22Rv1 (cell line): ENCODE measurements around the gene DERA.
A peak's percentile ranks its signal among the peaks of the same experiment; 100 is the strongest.

Experiments
- H3K27ac ChIP-seq: fragments of 450-650 bp; 2 replicates; pipeline ENCODE4 v1.5.1; 2017
- CTCF ChIP-seq: fragments of 450-650 bp; IDR thresholded peaks from 2 replicates; pipeline ENCODE4 v1.5.1; 2017; ENCODE audit warnings: mild to moderate bottlenecking
- ZFX ChIP-seq: fragments of 450-650 bp; IDR thresholded peaks from 2 replicates; pipeline ENCODE4 v1.6.1; 2017; ENCODE audit warnings: antibody characterized with exemption, borderline replicate concordance

Gene DERA

DNA sequence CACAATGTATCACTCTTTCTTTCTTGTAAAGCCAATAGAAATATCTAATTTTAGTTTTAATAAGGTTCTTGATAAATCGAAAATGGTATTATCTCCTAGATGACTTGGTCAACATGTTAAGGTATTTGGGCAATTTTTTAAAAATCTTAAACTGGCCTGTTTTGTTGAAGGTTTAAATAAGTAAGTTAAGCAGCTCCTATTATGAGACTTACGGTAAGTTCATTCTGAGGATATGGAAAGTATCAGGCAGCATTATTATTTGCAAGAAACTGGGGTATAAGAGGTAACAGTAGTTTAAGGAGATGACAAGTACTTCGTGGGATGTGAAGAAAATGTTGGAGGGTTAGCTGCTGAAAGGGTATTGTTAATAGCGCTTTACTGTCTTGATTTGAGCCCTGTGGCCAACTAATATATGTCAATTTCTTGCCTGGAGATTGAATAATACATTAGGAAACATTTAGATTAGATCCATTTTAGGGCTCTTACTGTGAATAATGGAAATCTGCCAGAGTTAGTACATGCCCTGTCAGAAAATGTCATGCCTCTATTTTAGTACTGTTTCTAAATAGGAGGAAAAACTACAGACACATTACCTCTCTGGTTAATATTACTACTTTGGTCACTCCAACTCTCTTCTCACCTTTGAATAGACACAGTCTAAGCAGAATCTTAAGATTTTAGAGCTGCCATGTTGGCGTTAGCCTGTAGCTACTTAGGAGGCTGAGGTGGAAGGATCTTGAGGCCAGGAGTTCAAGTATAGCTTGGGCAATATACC, 23.9 kb upstream of the DERA start:
- no peak overlapping the region for H3K27ac ChIP-seq
- TF ChIP-seq ZFX (no peak), CTCF (no peak)

DNA sequence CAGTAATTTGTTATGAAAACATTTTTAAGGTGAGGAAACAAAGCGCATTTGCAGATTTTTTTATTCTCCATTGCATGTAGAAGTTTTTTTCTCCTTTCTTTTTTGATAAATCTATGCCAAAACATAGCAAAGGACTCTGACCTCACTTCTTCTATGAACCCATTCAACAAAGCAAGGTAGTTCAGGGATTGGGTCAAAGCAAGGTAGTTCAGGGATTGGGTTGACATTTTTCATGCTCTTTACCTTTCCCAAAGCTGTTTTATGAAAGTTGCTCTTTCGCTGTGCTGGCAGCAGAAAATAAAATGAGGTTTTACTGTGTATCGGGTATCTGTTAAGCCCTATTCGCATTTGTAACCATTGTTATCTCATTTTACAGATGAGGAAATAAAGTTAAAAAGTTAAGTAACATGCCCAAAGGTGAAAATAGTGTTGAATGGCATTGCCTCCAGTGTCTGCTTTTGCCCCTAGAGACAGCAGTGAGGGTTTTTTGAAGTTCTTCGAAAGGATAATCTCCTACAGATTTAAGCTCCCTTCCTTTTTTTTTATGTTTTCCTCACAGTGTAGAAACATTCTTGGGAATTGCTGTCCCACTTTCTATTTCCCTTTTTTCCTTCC, 18.4 kb upstream of the DERA start:
- no peak for TF ChIP-seq CTCF
- TF ChIP-seq ZFX, result no peak
- H3K27ac ChIP-seq, result no peak overlapping the region

- TF ChIP-seq CTCF (no peak), ZFX (no peak)
- no peak overlapping the region for H3K27ac ChIP-seq
Observed at GRCh38 chr12:15893260-15893659, 17.9 kb upstream of the DERA start.

DNA sequence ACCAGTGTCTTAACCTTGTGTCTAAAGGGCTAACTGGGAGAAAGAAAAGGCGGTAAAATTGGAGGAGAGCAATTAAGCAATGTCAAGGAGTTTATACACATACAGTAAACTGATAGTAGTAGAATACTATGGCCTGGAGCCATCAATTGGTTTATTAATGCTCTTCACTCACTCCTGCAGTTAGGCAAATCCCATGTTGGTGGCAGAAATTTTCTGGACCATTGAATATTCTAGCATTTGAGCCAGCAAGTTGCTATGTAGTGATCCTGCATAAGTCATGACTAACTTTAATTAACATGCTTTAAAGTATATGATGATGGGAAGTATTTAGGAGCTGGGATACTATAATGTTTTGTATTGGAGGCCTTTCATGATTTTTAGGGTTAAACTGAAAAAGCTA, 14.3 kb upstream of the DERA start:
- TF ChIP-seq ZFX (no peak), CTCF (no peak)
- H3K27ac ChIP-seq, result no peak overlapping the region

DNA sequence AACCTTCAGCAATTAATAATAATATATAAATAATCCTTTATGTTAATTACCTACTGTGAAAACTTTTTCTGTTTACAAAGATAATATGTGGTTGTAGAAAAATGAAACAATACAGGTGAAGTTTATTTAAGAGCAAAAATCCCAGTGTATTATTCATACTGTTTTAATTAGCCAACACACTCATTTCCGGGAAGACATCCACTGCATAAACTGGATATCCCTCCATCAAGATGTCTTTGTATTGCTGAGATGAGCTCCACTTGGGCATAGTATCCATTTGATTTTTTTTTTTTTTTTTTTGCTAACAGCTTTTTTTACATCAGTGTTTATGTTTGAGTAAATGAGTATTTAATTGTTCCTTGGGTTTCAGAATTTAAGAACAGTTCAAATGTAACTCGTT, 13.7 kb upstream of the DERA start:
- H3K27ac ChIP-seq, result no peak overlapping the region
- TF ChIP-seq ZFX (no peak), CTCF (no peak)

DNA sequence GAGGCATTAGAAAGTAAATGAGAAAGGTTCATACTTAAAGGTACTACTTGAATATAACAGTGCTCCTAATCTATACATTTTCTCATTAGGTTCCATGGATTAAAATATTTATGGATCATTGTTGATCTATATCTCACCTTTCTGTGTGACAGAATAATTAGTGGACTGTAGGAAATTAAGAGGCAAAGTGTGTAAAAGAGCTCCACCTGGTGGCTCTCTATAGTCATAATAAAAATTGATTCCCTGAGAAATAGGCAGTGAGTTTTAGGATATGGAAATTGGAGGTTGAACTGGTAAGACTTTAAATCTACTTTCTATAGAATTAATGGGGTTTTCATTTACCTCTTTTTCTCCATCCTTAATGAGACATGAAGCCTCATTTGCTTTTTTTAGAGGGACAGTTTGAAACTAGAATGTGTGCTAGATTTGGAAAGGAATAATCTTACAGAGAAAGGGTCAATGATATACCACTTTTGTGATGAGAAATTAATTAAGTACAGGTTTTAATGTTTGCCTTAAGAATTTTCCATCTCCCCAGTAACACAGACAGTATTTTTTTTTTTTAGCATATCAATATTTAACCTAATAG, 11.8 kb upstream of the DERA start:
- peak; percentile 94 for TF ChIP-seq CTCF
- TF ChIP-seq ZFX, result no peak
- H3K27ac ChIP-seq, result no peak overlapping the region

- TF ChIP-seq ZFX (no peak), CTCF (no peak)
- no peak overlapping the region for H3K27ac ChIP-seq
Observed at GRCh38 chr12:15904378-15904920, 6.7 kb upstream of the DERA start.
